Right lung (tissue), 5 donors: ENCODE measurements around the gene PRUNE2. TPM values are rescaled to one million over a fixed set of nuclear protein-coding genes. Genes with fewer than 3 reads are reported as not detected.

ENCODE experiments used
- DNase-seq, 2 donors: peaks; one replicate each; pipeline ENCODE4 v3.0.0-alpha.2; 2013
- polyA plus RNA-seq, 5 donors: library from polyadenylated mRNA; unstranded; fragments of 120-200 nt; gene quantifications; one replicate each; pipeline versions ENCODE4 v1.2.1 to v1.2.3, GENCODE V29; 2013; ENCODE audit warnings: inconsistent platforms in 1 of 5, low replicate concordance in 1 of 5; ENCODE audit not compliant: insufficient read length in 5 of 5, insufficient read depth in 1 of 5

The PRUNE2 gene
- polyA plus RNA-seq, 5 donors = 2.5 to 4.4 (median 3.3) TPM

- DNase-seq = no peak
These were observed 168.6 kb downstream of the PRUNE2 start for GRCh38 chr9:76737154-76737902.

GRCh38 chr9:76734716-76735115 lies 171.2 kb downstream of the PRUNE2 start:
- DNase-seq = no peak

GRCh38 chr9:76733096-76733495 lies 172.8 kb downstream of the PRUNE2 start:
- DNase-seq = no peak

GRCh38 chr9:76732341-76732958 lies 173.5 kb downstream of the PRUNE2 start:
- no peak for DNase-seq

- DNase-seq = no peak
These were observed 175.1 kb downstream of the PRUNE2 start for GRCh38 chr9:76730801-76731200.

GRCh38 chr9:76729980-76730737 lies 175.8 kb downstream of the PRUNE2 start:
- no peak for DNase-seq

DNA sequence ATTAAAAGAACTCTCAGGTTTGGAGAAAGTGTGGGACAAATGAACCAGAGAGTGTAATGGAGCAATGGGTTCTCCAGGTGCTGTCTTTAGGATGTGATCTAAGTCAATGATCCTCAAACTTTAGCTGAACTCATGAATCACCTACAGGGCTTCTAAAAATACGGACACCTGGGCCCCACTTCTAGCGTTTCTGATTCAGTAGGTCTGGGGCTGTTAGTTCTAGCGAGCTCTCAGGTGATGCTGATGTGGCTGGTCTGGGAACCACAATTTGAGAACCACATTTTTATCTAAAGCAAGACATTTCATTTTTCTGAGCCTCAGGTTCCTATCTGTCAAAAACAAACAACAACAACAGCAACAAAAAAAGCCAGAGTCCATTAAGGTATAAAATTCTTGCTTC lies 176.8 kb downstream of the PRUNE2 start:
- DNase-seq = no peak

- DNase-seq = no peak
These were observed 180.0 kb downstream of the PRUNE2 start for GRCh38 chr9:76725885-76726284.

- no peak for DNase-seq
These were observed 180.8 kb downstream of the PRUNE2 start for GRCh38 chr9:76725011-76725546.

DNA sequence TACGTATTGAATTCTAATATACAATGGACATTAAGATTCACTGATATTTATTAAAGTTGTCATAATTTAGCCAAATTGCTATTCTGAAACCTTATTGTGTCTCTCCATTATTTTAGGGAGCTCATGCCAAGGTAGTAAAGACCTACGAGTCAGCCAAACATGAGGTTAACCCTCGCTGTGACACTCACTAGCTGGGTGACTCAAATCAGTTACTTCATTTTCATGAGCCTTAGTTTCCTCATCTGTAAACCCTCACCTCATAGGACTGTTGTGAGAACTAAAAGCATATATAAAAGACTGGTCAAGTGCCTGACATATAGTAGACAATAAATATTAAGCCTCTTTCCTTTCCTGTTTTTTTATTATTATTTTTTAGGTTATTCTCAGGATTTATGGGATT lies 185.7 kb downstream of the PRUNE2 start:
- no peak for DNase-seq

DNA sequence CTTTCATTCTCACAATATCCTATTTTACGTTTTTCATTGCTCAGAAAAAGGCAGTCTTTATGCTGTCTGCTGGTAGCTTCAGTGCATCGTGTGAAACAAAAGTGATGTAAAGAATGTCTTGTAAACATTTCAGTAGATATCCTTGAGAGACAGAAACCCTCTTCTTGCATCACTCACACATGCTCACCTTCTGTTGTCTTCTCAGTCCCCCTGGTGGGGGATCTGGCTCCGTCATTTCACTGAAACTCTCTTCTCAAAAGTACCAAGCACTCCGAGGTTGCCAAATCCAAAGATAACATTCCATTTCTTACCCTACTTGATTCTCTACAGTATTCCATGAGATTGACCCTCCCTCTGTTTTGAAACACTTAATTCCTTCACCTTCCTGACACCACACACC lies 187.7 kb downstream of the PRUNE2 start:
- no peak for DNase-seq

- no peak for DNase-seq
These were observed 188.3 kb downstream of the PRUNE2 start for GRCh38 chr9:76717613-76718012.

DNA sequence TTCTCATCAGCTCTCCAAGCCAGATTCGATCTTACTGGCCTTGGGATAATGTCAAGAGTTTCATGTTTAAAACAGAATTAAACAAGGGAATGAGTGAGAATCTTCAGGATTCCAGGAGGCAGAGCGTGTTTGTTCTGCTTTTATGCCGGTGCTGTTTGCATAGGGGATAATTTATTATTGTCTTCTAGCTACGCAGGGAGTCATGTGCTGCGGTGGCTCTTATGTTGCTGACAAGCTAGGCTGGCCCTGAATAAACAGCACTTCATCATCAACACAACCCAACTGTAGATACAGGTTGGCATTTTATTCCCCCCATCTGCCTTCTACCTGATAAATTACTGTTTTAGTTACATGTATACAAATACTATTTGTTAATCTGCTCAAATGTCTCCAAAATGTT lies 188.7 kb downstream of the PRUNE2 start:
- DNase-seq = no peak

DNA sequence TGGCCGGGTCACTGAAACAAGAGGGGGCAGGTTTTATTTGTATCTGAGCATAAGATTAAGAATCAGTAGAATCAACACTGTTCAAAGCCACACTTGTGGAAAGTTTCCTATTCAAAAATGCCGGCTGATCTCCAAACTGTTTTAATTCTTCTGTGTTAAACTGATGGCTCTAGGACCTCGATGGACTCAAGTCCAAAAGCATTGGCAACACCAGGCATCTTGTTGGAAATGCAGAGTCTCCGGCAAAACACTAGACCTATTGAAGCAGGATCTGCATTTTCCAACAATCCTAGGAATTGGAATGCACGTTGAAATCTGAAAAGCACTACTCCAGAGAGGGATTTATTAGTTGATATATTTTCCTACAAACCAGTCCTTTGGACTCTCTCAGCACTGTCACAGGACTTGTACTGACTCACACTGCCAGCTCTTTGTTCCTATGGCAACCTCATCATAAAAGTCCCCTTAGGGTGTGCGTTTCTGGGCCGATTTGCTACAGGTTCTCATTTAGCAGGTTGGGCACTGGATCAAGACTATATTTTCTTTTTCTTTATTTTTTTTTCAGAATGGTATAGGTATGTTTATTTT lies 189.7 kb downstream of the PRUNE2 start:
- DNase-seq = no peak

DNA sequence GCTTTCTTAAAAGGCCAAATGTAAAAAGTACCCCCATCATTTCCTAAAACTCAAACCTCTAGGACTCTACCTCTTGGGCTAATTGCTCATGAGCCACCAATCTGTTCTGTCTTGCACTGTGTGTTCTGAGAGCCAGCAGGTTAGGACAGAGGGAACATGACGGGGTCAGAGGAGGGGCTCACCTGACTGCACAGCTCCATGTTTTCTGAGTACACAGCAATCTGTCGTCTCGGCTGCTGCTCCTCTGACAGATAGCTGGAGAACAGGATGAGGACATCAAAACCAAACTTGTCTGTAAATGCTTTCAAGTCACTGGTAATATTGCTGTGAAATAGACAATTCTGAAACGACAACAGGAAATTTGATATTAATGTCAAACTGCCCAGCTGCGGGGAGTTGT lies 192.5 kb downstream of the PRUNE2 start:
- no peak for DNase-seq

GRCh38 chr9:76709020-76709419 lies 196.9 kb downstream of the PRUNE2 start:
- DNase-seq = no peak

GRCh38 chr9:76707510-76707909 lies 198.4 kb downstream of the PRUNE2 start:
- DNase-seq = no peak

- DNase-seq = peak; percentile 65 to 77
These were observed 201.2 kb downstream of the PRUNE2 start for GRCh38 chr9:76704593-76705204.

DNA sequence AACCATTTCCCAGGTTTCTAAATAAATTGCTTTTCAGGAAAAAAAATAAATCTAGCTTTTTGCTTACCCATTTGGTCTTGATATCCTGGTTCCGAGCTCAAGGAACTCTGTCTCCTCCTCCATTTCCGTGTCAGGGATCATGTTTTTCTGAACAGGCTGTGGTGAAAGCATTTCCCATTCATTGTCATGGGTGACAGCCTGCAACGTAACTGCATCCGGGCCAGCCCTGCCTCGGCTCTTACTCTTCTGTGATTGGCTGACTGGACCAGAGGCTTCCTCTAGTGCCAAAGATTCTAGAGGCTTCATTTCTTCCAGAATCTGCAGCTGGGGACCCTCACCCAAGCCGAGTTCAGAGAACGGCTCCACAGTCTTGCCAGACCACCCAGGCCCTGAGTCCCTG lies 202.6 kb downstream of the PRUNE2 start:
- DNase-seq = no peak

- no peak for DNase-seq
These were observed 204.4 kb downstream of the PRUNE2 start for GRCh38 chr9:76701441-76702039.

DNA sequence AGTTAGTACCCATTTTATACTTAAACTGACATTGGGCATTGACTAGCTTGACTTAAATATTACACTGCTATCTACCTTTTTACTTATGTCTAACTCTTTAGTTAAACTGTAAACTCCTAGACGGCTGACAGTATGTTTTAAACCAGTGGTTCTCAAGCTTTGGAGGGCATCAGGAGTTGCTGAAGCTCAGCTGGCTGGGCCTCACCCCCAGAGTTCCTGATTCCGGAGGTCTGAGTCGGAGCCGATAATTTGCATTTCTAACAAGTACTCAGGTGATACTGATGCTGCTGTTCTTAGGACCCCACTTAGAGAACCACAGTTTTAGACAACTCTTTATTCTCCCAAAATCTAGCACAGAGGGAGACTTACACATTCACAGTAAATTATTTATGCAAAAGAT lies 205.0 kb downstream of the PRUNE2 start:
- DNase-seq = no peak
